DOHH2 (cell line): Measurements from ENCODE around the gene APOBEC3G.
A peak's percentile ranks its signal among the peaks of the same experiment; 100 is the strongest.
"Not testable (repeated sequence)": the region's sequence is repeated elsewhere in the genome, so short reads cannot be mapped to it uniquely, and the experiment has no call there.

ENCODE experiments used
- H3F3A ChIP-seq: fragments of 200-600 bp; sonication (generic), shearing (Covaris generic); 2 replicates; pipeline ENCODE4 v1.6.0; 2016; ENCODE audit warnings: antibody characterized with exemption, mild to moderate bottlenecking; ENCODE audit not compliant: control insufficient read depth, insufficient read depth
- H3K27ac ChIP-seq: fragments of 200-600 bp; sonication (generic); 2 replicates; pipeline ENCODE4 v1.5.1; 2014; ENCODE audit warnings: low read depth, mild to moderate bottlenecking, low read length, moderate library complexity
- H3K27me3 ChIP-seq: fragments of 200-600 bp; sonication (generic); 2 replicates; pipeline ENCODE4 v1.6.1; 2014; ENCODE audit warnings: mild to moderate bottlenecking, low read length, mixed read lengths; ENCODE audit not compliant: control insufficient read depth
- H3K36me3 ChIP-seq: fragments of 200-600 bp; sonication (generic); 2 replicates; pipeline ENCODE4 v1.6.1; 2014; ENCODE audit warnings: mild to moderate bottlenecking, low read length, moderate library complexity, mixed read lengths; ENCODE audit not compliant: control insufficient read depth
- H3K4me1 ChIP-seq: fragments of 200-600 bp; sonication (generic); 2 replicates; pipeline ENCODE4 v1.6.1; 2014; ENCODE audit warnings: mild to moderate bottlenecking, low read length, mixed read lengths; ENCODE audit not compliant: control insufficient read depth
- H3K4me2 ChIP-seq: fragments of 200-600 bp; sonication (generic); 2 replicates; pipeline ENCODE4 v1.6.0; 2014; ENCODE audit warnings: mild to moderate bottlenecking, low read length, moderate library complexity
- H3K4me3 ChIP-seq: fragments of 200-600 bp; sonication (generic); 2 replicates; pipeline ENCODE4 v1.5.1; 2014; ENCODE audit warnings: mild to moderate bottlenecking, low read length, mixed read lengths
- H3K79me2 ChIP-seq: fragments of 200-600 bp; sonication (generic); 2 replicates; pipeline ENCODE4 v1.6.1; 2014; ENCODE audit warnings: mild to moderate bottlenecking, low read length, mixed read lengths; ENCODE audit not compliant: control insufficient read depth
- H3K9me2 ChIP-seq: fragments of 200-600 bp; sonication (generic); replicated peaks from 2 replicates; pipeline ENCODE4 v1.6.1; 2014; ENCODE audit warnings: mild to moderate bottlenecking, low read length, mixed read lengths; ENCODE audit not compliant: control insufficient read depth
- H3K9me3 ChIP-seq: fragments of 200-600 bp; sonication (generic); 2 replicates; pipeline ENCODE4 v1.6.1; 2014; ENCODE audit warnings: antibody characterized with exemption, low read length, mixed read lengths; ENCODE audit not compliant: control insufficient read depth, insufficient read depth
- H4K20me1 ChIP-seq: fragments of 200-600 bp; sonication (generic); 2 replicates; pipeline ENCODE4 v1.6.0; 2014; ENCODE audit warnings: low read depth, mild to moderate bottlenecking, antibody characterized with exemption, low read length, moderate library complexity; ENCODE audit not compliant: control insufficient read depth, insufficient read depth
- EZH2phosphoT487 ChIP-seq: fragments of 200-600 bp; sonication (generic); IDR thresholded peaks from 2 replicates; pipeline ENCODE4 v1.6.1; 2017; ENCODE audit warnings: borderline replicate concordance, mild to moderate bottlenecking, antibody characterized with exemption, low read length, moderate library complexity, mixed read lengths
- TF ChIP-seq, protein P1 (sequence below): fragments of 200-600 bp; sonication (generic); IDR thresholded peaks from one replicate; pipeline ENCODE4 v1.5.1; 2014; ENCODE audit warnings: antibody characterized with exemption, mild to moderate bottlenecking, low read depth, low read length; ENCODE audit not compliant: poor library complexity, severe bottlenecking

The APOBEC3G gene

DNA sequence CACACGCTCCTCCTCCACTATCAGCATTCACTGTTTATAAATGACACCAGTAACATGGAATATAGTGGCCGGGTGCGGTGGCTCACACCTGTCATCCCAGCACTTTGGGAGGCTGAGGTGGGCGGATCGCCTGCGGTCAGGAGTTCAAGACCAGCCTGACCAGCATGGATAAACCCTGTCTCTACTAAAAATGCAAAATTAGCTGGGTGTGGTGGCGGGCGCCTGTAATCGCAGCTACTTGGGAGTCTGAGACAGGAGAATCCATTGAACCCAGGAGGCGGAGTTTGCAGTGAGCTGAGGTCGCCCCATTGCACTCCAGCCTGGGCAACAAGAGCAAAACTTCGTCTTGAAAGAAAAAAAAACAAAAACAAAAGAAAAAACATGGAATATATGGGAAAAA, 837 bp downstream of the APOBEC3G start:
- H3F3A ChIP-seq, H3K9me2 ChIP-seq, H3K27me3 ChIP-seq, H3K9me3 ChIP-seq, H3K79me2 ChIP-seq, H3K27ac ChIP-seq, H3K36me3 ChIP-seq, H4K20me1 ChIP-seq: not testable (repeated sequence)
- peak overlapping the region; percentile 81 for H3K4me3 ChIP-seq
- peaks cover 48% of the 10 kb centered on the region for H3K4me1 ChIP-seq
- H3K4me2 ChIP-seq = peak overlapping the region; percentile 94

DNA sequence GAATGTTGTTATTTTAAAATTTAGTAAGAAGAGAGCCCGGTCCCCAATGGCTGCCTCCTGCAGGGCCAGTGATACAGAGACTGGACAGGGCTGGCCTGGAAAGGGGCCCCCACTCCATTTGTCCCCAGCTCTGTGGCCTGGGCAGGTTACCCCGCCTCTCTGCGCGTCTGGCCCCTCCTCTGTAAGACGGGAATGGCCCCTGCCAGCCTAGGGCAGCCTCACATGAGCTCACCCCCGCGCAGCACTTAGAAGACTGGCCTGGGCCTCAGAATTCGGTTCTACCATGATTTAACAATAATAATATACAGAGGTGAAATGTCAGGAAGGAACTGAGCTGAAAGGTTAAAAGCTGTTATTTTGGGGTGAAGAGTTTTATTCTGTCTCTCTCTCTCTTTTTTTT, 1.3 kb downstream of the APOBEC3G start:
- no peaks in the 10 kb centered on the region for H3K27me3 ChIP-seq
- no peaks in the 10 kb centered on the region for H3K36me3 ChIP-seq
- no peak for TF ChIP-seq EZH2phosphoT487
- TF ChIP-seq, protein P1, sequence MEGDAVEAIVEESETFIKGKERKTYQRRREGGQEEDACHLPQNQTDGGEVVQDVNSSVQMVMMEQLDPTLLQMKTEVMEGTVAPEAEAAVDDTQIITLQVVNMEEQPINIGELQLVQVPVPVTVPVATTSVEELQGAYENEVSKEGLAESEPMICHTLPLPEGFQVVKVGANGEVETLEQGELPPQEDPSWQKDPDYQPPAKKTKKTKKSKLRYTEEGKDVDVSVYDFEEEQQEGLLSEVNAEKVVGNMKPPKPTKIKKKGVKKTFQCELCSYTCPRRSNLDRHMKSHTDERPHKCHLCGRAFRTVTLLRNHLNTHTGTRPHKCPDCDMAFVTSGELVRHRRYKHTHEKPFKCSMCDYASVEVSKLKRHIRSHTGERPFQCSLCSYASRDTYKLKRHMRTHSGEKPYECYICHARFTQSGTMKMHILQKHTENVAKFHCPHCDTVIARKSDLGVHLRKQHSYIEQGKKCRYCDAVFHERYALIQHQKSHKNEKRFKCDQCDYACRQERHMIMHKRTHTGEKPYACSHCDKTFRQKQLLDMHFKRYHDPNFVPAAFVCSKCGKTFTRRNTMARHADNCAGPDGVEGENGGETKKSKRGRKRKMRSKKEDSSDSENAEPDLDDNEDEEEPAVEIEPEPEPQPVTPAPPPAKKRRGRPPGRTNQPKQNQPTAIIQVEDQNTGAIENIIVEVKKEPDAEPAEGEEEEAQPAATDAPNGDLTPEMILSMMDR = no peak
- no peaks in the 10 kb centered on the region for H4K20me1 ChIP-seq
- H3K9me3 ChIP-seq = no peaks in the 10 kb centered on the region
- H3K9me2 ChIP-seq = no peaks in the 10 kb centered on the region
- peaks cover 6% of the 10 kb centered on the region for H3F3A ChIP-seq
- no peak overlapping the region for H3K4me3 ChIP-seq
- no peak overlapping the region for H3K4me2 ChIP-seq
- peaks cover 44% of the 10 kb centered on the region for H3K4me1 ChIP-seq
- no peak overlapping the region for H3K27ac ChIP-seq
- H3K79me2 ChIP-seq = peaks cover 4% of the 10 kb centered on the region; the same call in 1 of the 2 replicates

DNA sequence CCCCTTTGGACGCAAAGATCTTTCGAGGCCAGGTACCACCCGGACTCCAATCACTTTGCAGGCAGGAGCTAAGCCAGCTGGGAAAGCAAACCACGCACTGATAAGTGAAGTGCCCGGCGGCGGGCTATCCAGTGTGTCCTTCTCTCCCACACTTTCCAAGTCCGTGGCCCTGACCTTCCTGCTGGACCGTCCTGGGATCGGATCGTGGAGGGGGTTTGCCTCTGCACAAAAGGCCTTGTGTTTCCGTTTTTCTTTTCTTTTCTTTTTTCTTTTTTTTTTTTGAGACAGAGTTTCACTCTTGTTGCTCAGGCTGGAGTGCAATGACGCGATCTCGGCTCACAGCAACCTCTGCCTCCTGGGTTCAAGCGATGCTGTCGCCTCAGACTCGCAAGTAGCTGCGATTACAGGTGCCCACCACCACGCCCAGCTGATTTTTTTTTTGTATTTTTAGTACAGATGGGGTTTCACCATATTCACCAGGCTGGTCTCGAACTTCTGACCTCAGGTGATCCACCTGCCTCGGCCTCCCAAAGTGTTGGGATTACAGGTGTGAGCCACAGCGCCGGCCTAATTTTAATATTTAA, 2.1 kb downstream of the APOBEC3G start:
- H3K4me2 ChIP-seq, H3F3A ChIP-seq, H3K4me3 ChIP-seq, H3K79me2 ChIP-seq, H3K9me2 ChIP-seq, H3K27ac ChIP-seq, H3K27me3 ChIP-seq, H3K9me3 ChIP-seq, H4K20me1 ChIP-seq, H3K36me3 ChIP-seq: not testable (repeated sequence)
- H3K4me1 ChIP-seq = peaks cover 37% of the 10 kb centered on the region

DNA sequence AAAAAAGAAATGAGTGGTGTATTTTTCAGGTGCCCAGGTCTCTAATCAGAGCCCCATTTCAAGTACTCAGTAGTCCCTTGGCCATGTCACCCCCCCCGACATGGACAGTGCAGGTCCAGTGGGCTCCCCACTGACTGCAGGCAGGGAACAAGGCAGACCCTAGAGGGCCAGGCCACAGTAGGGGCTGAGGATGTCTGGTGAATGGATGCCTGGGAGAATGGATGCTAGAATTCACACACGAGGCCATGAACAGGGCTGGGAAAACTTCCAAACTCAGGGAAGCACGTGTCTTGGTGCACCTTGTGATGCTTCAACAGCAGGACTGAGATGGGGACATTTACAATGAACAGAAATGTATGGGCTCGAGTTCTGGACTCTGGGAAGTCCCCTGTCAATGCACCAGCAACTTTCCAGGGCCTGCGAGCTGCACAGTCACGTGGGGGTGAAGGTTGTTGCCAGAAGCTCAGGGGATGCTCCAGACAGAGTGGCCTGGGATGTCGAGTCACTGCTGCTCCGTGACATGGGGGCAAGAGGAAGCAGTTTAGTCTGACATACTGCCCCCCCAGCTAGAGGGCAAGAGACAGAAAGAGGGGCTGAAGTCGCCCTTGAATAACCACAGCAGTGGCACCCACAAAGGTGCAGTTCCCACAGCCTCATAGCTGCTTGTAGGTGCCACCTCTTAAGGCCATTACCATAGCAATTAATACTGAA, 3.1 kb downstream of the APOBEC3G start:
- Histone ChIP-seq H4K20me1 (no peaks in the 10 kb centered on the region), H3K4me1 (peaks cover 31% of the 10 kb centered on the region), H3F3A (no peaks in the 10 kb centered on the region), H3K79me2 (peaks cover 4% of the 10 kb centered on the region; the same call in 1 of the 2 replicates), H3K9me3 (no peaks in the 10 kb centered on the region), H3K27ac (no peak overlapping the region), H3K27me3 (no peaks in the 10 kb centered on the region), H3K4me2 (no peak overlapping the region), H3K9me2 (no peaks in the 10 kb centered on the region), H3K36me3 (no peaks in the 10 kb centered on the region), H3K4me3 (no peak overlapping the region)
- TF ChIP-seq, protein P1 = no peak
- no peak for TF ChIP-seq EZH2phosphoT487
